Stomach (tissue), 9 donors: Measurements from ENCODE around the gene UPF1. TPM values are rescaled to one million over a fixed set of nuclear protein-coding genes. Genes with fewer than 3 reads are reported as not detected.

Source experiments
- DNase-seq, 2 donors: peaks; one replicate each; pipeline versions ENCODE4 v3.0.0 to v3.0.0-alpha.2; 2013 to 2019
- H3K27ac ChIP-seq, 5 donors: fragments of 200-600 bp in 4 of 5; sonication (generic) in 4 of 5; one replicate each; pipeline ENCODE4 v1.5.1; 2013 to 2019; ENCODE audit warnings: mild to moderate bottlenecking in 1 of 5, moderate library complexity in 1 of 5
- H3K27me3 ChIP-seq, 3 donors: fragments of 200-600 bp; sonication (generic); one replicate each; pipeline ENCODE4 v1.5.1; 2017 to 2019; ENCODE audit warnings: mixed run types in 1 of 3
- H3K36me3 ChIP-seq, 4 donors: fragments of 200-600 bp; sonication (generic); 1 replicate in 3 of 4; 2 replicates in 1 of 4; pipeline ENCODE4 v1.5.1; 2016 to 2019
- H3K4me1 ChIP-seq, 4 donors: fragments of 200-600 bp; sonication (generic); one replicate each; pipeline ENCODE4 v1.5.1; 2016 to 2019
- H3K4me3 ChIP-seq, 4 donors: fragments of 200-600 bp; sonication (generic) in 3 of 4; one replicate each; pipeline ENCODE4 v1.5.1; 2016 to 2019; ENCODE audit warnings: mild to moderate bottlenecking in 1 of 4
- H3K9me3 ChIP-seq, 4 donors: fragments of 200-600 bp; sonication (generic); one replicate each; pipeline ENCODE4 v1.5.1; 2016 to 2019
- EP300 ChIP-seq: sonication (generic); formaldehyde crosslinking; IDR thresholded peaks from one replicate; pipeline ENCODE4 v1.6.1; 2017; ENCODE audit warnings: antibody characterized with exemption
- POLR2A ChIP-seq, 4 donors: fragments of 450-650 bp; IDR thresholded peaks; one replicate each; pipeline ENCODE4 v1.6.1; 2016; ENCODE audit warnings: antibody characterized with exemption in 4 of 4, control low read depth in 2 of 4, mild to moderate bottlenecking in 1 of 4, moderate library complexity in 1 of 4
- POLR2AphosphoS5 ChIP-seq, 3 donors: sonication (generic); formaldehyde crosslinking; IDR thresholded peaks; one replicate each; pipeline ENCODE4 v1.6.1; 2016; ENCODE audit warnings: antibody characterized with exemption in 3 of 3
- WGBS, 5 donors: extraction: QIAGEN DNeasy Blood & Tissue Kit in 3 of 5; methylation state at CpG; one replicate each; pipeline versions ENCODE4 v1.1.5 to v1.1.7; 2013 to 2018; 5-methylcytosine and 5-hydroxymethylcytosine counted together
- intact Hi-C: fragments of 100-400 bp; cut with DNase I; formaldehyde crosslinking; loops from one replicate; pipeline ENCODE4 v1.15.1; 2023; ENCODE audit warnings: low total_unique reads
- polyA plus RNA-seq, 3 donors: library from polyadenylated mRNA; stranded (reverse); fragments of 200-250 nt; gene quantifications; one replicate each; pipeline ENCODE4 v1.2.3, GENCODE V29; 2013
- total RNA-seq, 5 donors: library from RNA; depleted of rRNA; stranded (reverse); fragments of >200 nt; gene quantifications; one replicate each; pipeline versions ENCODE4 v1.1.0 to v1.2.3, GENCODE V29; 2014 to 2016
- TF ChIP-seq, protein P1 (sequence below), 7 experiments: fragments of 450-650 bp in 4 of 7; fragments of 200-600 bp in 3 of 7; sonication (generic) in 3 of 7; IDR thresholded peaks; one replicate each; pipeline ENCODE4 v1.5.1; 2016 to 2019; ENCODE audit warnings: antibody characterized with exemption in 7 of 7, control low read depth in 2 of 7, mild to moderate bottlenecking in 1 of 7
- donor health status: healthy with polysubstance abuse.
- donor health status: Bipolar disorder and iron deficiency.
- donor health status: healthy.

Gene UPF1
- total and polyA plus RNA-seq, 8 donors: 26.3 to 111 (median 38.7) TPM

GRCh38 chr19:18800636-18801035 lies 31.1 kb upstream of the UPF1 start:
- no peak for DNase-seq
- intact Hi-C loops: no loop called here
- TF ChIP-seq, protein P1, sequence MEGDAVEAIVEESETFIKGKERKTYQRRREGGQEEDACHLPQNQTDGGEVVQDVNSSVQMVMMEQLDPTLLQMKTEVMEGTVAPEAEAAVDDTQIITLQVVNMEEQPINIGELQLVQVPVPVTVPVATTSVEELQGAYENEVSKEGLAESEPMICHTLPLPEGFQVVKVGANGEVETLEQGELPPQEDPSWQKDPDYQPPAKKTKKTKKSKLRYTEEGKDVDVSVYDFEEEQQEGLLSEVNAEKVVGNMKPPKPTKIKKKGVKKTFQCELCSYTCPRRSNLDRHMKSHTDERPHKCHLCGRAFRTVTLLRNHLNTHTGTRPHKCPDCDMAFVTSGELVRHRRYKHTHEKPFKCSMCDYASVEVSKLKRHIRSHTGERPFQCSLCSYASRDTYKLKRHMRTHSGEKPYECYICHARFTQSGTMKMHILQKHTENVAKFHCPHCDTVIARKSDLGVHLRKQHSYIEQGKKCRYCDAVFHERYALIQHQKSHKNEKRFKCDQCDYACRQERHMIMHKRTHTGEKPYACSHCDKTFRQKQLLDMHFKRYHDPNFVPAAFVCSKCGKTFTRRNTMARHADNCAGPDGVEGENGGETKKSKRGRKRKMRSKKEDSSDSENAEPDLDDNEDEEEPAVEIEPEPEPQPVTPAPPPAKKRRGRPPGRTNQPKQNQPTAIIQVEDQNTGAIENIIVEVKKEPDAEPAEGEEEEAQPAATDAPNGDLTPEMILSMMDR (IDR thresholded peaks at IDR 0.05): no peak
- TF ChIP-seq POLR2AphosphoS5 (IDR thresholded peaks at IDR 0.05) (no peak), EP300 (no peak), POLR2A (IDR thresholded peaks at IDR 0.05) (no peak)
- no peak overlapping the region for H3K4me3 ChIP-seq
- WGBS, 5 donors: 78 to 86% (median 81%) methylated on average over 8 to 10 of the region's 10 CpGs
- H3K27me3 ChIP-seq: peaks cover 0 to 77% (median 13%) of the 10 kb centered on the region in 3 donors
- H3K9me3 ChIP-seq: no peaks in the 10 kb centered on the region
- no peaks in the 10 kb centered on the region for H3K36me3 ChIP-seq
- H3K27ac ChIP-seq: no peak overlapping the region
- peaks cover 0 to 12% (median 5%) of the 10 kb centered on the region in 4 donors for H3K4me1 ChIP-seq

DNA sequence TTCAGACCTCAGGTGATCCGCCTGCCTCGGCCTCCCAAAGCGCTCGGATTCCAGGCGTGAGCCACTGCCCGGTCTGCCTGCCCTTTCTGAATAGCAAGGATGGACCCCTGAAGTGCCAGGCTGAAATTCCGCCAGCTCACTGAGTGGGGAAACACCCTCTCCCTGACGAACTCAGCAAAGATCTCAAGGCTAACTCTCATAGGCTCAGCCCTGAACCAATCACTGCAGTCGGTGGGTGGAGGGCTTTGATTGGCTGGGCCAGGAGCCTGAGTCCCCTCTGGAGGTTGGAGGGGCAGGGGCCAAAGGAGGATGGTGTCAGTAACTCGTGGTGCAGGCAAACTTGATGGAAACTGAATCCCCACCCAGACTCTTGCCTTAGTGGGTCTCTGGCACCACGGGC lies 29.4 kb upstream of the UPF1 start:
- peaks cover 0 to 60% (median 6%) of the 10 kb centered on the region in 3 donors for H3K27me3 ChIP-seq
- no peak overlapping the region for H3K27ac ChIP-seq
- no peaks in the 10 kb centered on the region for H3K36me3 ChIP-seq
- intact Hi-C loops: no loop called here
- no peaks in the 10 kb centered on the region for H3K9me3 ChIP-seq
- TF ChIP-seq POLR2AphosphoS5 (IDR thresholded peaks at IDR 0.05) (no peak), POLR2A (IDR thresholded peaks at IDR 0.05) (no peak), EP300 (no peak)
- TF ChIP-seq, protein P1 (IDR thresholded peaks at IDR 0.05): no peak
- no peak for DNase-seq
- H3K4me3 ChIP-seq: no peak overlapping the region
- H3K4me1 ChIP-seq: peaks cover 0 to 10% (median 3%) of the 10 kb centered on the region in 4 donors
- WGBS, 5 donors: 73 to 81% (median 76%) methylated on average over 9 to 11 of the region's 11 CpGs

DNA sequence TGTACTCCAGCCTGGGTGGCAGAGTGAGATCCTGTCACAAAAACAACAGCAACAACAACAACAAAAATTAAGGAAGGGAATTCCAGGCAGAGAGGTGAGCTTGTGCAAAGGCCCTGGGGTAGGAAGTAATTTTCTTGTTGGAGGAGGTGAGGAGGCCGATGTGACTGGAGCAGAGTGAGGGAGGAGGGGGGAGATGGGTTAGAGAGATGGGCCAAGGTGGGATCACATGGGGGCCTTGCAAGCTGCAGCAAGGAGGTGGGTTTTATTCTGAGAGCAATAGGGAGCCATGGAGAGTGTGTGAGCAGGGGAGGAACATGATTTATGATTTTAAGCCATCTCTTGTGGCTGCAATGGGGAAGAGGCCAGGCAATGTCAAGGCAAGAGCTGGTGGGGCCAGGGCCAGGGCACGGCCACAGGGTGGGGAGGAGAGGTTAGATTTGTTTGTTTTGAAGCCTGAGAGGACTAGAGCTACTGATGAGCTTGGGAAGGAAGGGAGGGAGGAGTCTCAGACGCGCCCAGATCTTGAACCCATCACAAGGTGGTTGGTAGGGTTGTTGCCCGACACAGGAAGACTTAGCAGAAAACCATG lies 28.1 kb upstream of the UPF1 start:
- H3K27ac ChIP-seq: no peak overlapping the region
- no peak overlapping the region for H3K4me3 ChIP-seq
- TF ChIP-seq POLR2A (IDR thresholded peaks at IDR 0.05) (no peak), POLR2AphosphoS5 (IDR thresholded peaks at IDR 0.05) (no peak), EP300 (no peak)
- TF ChIP-seq, protein P1 (IDR thresholded peaks at IDR 0.05): no peak
- 87 to 92% (median 91%) methylated on average over 5 of the region's 5 CpGs for WGBS, 5 donors
- no peaks in the 10 kb centered on the region for H3K9me3 ChIP-seq
- peaks cover 0 to 47% (median 5%) of the 10 kb centered on the region in 3 donors for H3K27me3 ChIP-seq
- H3K4me1 ChIP-seq: peaks cover 0 to 5% (median 2%) of the 10 kb centered on the region in 4 donors
- no peaks in the 10 kb centered on the region for H3K36me3 ChIP-seq
- DNase-seq: no peak
- intact Hi-C loops: no loop called here

GRCh38 chr19:18804139-18804601 lies 27.6 kb upstream of the UPF1 start:
- H3K27ac ChIP-seq: no peak overlapping the region
- DNase-seq: no peak

GRCh38 chr19:18804643-18805042 lies 27.1 kb upstream of the UPF1 start:
- WGBS, 5 donors: 88 to 95% (median 90%) methylated on average over 5 to 8 of the region's 8 CpGs
- DNase-seq: no peak
- no peak for TF ChIP-seq POLR2AphosphoS5 (IDR thresholded peaks at IDR 0.05)
- TF ChIP-seq, protein P1 (IDR thresholded peaks at IDR 0.05): no peak
- no peak for TF ChIP-seq POLR2A (IDR thresholded peaks at IDR 0.05)
- no peak for TF ChIP-seq EP300

More at GRCh38 chr19:18804139-18804601, 27.6 kb upstream of the UPF1 start:
- TF ChIP-seq EP300: no peak
- intact Hi-C loops: no loop called here
- 87 to 92% (median 90%) methylated on average over 14 to 15 of the region's 15 CpGs for WGBS, 5 donors
- Histone ChIP-seq H3K4me1 (peaks cover 0 to under 1% (median 0%) of the 10 kb centered on the region in 4 donors), H3K9me3 (no peaks in the 10 kb centered on the region), H3K36me3 (no peaks in the 10 kb centered on the region), H3K27me3 (peaks cover 0 to 41% (median 0%) of the 10 kb centered on the region in 3 donors), H3K4me3 (no peak overlapping the region)

More at GRCh38 chr19:18804643-18805042, 27.1 kb upstream of the UPF1 start:
- Histone ChIP-seq H3K4me3 (no peak overlapping the region), H3K27ac (no peak overlapping the region), H3K27me3 (peaks cover 0 to 40% (median 0%) of the 10 kb centered on the region in 3 donors), H3K36me3 (no peaks in the 10 kb centered on the region), H3K4me1 (no peaks in the 10 kb centered on the region), H3K9me3 (no peaks in the 10 kb centered on the region)
- intact Hi-C loops: no loop called here
